Stimulated activated CD4-positive, alpha-beta T cell treated with anti-CD3 and anti-CD28 coated beads, Interleukin-4, amount 100 ng/mL, for 48 hours (primary cell): ENCODE results near the gene CACNA1B.
"Not testable (repeated sequence)": the region's sequence is repeated elsewhere in the genome, so short reads cannot be mapped to it uniquely, and the experiment has no call there.

ENCODE experiments used
- DNase-seq, 2 donors: peaks; one replicate each; pipeline ENCODE4 v3.0.0-alpha.2; 2020; ENCODE audit warnings: low read depth in 2 of 2

CACNA1B gene

DNA sequence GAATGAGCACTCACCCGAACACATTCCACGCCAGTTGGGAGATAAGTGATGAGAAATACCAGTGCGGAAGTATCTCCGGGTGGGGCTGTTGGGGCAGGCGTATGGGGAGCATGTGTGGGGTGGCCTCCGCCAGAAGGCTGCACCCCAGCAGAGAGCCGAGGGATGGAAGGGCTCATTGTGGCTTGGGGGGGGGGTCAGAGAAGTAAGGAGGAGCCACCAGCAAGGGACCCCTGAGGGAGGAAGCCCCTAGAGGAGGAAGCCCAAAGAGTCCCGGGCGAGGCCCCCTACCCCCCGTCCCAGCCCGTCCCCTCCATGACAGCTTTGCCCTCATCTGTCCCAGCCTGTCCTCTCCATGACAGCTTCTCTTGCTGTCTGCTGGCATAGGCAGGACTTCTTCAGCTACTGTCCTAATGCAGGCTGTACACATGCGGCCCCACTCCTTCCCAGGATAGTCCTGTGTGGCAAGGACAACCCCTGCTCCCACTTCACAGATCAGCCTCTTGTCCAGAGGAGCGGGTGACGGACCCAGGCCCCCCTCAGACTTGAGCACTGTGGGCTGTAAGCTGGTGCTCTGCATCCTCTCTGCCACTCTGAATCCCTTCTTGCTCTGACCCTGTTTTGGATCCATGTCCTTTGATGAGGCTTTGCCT is 239.6 kb downstream of the CACNA1B start:
- DNase-seq: no peak

DNA sequence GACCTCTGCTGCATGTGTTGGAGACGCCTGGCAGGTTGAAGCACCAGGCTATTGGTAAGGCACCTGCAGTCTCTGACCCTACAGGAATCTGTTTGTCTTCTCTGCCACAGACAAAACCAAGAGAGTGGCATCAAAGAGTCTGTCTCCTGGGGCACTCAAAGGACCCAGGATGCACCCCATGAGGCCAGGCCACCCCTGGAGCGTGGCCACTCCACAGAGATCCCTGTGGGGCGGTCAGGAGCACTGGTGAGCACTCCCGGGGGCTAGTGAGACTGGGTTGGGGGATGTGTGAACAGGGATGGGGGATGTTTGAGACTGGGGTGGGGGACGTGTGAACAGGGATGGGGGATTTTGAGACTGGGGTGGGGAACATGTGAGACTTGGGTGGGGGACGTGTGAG is 240.3 kb downstream of the CACNA1B start:
- DNase-seq: no peak

DNA sequence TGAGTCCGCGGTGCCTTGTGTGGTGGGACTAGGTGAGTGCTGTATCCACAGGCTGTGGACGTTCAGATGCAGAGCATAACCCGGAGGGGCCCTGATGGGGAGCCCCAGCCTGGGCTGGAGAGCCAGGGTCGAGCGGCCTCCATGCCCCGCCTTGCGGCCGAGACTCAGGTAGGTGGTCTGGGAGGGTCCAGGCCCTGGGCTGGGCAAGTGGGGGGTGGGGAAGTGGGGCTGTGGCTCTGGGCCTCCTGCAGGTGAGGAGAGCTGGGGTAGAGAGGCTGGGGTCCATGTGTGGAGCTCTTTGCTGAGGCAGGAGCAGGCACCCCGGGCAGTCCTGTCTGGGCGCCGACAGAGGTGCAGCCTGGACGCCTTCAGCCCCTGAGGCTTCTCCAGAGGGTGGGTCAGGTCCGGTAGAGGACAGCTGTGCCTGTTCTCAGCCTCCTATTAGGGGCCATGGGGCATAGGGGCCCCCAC is 241.1 kb downstream of the CACNA1B start:
- DNase-seq: no peak

DNA sequence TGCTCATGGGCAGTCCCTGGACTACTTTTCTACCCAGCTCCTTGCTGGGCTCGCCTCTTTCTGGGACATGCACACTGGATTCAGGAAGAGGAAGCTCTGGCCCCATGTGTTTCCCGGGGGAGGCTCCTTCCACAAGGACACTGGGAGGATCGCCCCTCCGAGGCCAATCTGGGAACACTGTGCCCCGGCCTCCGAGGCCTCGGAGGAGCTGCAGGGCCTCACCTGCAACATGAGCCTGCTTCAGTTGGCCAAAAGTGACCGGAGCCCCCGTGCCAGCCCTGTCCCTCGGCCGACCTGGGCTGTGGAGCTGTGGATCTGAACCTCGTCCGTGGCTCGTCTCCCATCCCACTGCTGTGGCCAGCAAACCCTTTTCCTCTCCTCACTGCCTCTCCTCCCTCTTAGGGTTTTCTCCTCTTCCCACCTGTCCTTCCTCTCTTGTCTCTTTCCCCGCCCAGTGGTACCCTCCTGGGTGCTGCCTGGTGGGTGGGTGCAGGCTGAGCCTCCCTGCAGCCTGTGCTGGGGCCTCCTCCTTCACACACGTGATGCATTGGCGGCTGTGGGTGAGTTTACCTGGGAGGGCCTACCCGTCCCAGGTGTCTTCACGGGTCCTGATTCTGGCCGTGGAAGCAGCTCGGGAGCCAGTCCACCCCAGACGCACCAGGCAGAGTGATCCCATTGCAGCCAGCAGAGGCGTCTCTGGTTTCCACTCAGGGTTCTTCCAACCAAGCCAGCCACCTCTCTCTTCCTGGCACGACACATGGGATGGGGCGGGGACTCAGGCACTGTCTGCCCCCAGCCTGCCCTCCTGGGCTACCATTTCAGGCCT is 241.8 kb downstream of the CACNA1B start:
- no peak for DNase-seq

DNA sequence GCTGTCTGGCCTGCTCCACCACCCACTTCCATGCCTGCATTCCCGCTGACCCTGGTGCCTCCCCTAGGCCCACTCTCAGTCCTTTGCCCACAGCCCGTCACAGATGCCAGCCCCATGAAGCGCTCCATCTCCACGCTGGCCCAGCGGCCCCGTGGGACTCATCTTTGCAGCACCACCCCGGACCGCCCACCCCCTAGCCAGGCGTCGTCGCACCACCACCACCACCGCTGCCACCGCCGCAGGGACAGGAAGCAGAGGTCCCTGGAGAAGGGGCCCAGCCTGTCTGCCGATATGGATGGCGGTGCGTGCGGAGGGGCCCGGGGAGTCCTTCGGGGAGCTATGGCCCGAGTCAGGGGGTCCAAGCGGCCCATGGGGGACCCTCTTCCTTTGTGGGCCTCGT is 242.5 kb downstream of the CACNA1B start:
- DNase-seq: no peak

DNA sequence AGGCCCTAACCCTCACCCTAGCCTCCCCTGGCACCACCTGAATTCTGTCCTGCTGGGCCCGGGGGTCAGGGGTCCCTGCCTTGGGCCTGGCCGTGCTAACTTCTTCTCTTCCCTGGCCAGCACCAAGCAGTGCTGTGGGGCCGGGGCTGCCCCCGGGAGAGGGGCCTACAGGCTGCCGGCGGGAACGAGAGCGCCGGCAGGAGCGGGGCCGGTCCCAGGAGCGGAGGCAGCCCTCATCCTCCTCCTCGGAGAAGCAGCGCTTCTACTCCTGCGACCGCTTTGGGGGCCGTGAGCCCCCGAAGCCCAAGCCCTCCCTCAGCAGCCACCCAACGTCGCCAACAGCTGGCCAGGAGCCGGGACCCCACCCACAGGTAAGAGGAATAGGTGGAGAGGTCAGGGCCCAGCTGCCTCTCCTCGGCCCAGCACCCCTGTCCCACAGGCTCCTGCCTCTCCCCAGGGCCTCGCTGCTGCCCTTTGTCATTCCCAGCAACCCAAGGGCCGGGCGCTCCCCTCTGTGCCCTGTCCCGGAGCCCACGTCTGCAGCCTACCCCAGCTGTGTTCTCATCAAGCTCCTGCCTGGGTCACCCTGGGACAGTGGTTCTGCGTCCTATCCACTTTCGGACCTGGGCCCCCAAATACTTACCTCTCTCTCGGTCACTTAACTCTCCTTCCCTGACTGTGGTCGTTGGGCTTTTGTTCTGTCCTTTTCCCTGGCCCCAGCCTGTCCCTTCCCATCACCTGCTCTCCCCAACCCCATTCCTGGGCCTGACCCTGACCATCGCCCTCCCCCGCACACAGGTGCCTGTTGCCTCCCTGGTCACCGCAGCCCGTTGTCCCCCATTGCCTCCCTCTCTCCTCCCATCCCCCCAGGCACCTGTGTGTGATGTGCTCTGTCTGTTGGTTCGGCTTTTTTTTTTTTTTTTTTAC is 243.2 kb downstream of the CACNA1B start:
- no peak for DNase-seq

DNA sequence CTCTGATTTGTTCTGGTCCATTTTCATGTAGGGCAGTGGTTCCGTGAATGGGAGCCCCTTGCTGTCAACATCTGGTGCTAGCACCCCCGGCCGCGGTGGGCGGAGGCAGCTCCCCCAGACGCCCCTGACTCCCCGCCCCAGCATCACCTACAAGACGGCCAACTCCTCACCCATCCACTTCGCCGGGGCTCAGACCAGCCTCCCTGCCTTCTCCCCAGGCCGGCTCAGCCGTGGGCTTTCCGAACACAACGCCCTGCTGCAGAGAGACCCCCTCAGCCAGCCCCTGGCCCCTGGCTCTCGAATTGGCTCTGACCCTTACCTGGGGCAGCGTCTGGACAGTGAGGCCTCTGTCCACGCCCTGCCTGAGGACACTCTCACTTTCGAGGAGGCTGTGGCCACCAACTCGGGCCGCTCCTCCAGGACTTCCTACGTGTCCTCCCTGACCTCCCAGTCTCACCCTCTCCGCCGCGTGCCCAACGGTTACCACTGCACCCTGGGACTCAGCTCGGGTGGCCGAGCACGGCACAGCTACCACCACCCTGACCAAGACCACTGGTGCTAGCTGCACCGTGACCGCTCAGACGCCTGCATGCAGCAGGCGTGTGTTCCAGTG is 244.0 kb downstream of the CACNA1B start:
- DNase-seq: no peak

DNA sequence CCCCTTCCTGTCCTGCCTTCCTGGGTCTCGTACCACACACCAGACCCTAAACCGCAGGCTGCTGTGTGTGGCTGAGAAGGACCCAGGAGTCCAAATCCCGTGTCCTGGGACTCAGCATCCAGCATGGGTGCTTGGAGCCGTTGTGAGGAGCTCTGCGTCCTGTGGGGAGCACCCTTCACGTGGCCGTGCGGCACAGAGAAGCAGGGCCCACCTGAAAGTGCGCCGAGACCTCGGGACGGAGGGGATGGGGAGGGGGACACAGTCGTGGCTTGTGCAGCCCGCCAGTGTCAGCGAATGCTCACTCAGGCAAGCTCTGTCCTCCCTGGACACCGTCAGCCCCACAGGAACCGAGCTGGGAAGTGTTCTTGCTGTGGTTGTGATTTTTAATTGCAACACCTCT is 244.6 kb downstream of the CACNA1B start:
- no peak for DNase-seq

DNA sequence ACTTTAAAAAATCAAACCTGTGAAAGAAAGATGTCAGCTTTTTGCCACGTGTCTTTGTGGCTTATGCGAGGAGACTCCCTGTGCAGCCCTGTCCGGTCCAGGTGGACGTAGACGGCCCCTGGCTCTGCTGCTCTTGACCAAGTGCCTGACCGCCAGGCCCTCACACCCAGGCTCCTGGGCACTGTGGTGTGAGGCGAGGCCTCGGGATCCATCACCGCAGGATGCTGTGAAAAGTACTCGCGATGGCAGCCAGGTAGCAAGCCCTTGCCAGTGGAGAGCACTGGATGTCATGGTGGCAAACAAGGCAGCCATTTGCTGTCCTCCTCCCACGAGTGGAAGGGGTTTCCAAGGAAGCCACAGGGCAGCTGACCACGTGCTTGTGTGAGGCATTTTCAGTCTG is 245.1 kb downstream of the CACNA1B start:
- no peak for DNase-seq

DNA sequence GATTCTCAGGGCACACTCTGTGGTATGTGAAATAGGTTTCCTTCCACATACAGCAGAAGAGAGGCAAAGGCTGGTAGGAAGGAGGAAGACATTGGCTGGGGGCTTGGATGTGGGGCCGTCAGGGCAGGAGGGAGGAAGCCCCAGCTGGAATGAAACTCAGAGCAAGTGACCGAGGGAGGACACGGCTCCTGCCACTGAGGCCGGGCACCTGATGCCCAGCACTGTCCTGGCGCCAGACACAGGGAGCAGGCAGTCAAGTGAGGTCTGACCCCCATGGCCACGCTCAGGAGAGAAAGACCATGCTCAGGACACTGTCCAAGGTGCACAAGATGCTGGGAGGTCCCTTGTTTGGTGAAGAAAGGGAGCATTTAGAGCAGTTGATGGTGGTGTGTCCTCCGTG is 245.5 kb downstream of the CACNA1B start:
- DNase-seq: no peak

DNA sequence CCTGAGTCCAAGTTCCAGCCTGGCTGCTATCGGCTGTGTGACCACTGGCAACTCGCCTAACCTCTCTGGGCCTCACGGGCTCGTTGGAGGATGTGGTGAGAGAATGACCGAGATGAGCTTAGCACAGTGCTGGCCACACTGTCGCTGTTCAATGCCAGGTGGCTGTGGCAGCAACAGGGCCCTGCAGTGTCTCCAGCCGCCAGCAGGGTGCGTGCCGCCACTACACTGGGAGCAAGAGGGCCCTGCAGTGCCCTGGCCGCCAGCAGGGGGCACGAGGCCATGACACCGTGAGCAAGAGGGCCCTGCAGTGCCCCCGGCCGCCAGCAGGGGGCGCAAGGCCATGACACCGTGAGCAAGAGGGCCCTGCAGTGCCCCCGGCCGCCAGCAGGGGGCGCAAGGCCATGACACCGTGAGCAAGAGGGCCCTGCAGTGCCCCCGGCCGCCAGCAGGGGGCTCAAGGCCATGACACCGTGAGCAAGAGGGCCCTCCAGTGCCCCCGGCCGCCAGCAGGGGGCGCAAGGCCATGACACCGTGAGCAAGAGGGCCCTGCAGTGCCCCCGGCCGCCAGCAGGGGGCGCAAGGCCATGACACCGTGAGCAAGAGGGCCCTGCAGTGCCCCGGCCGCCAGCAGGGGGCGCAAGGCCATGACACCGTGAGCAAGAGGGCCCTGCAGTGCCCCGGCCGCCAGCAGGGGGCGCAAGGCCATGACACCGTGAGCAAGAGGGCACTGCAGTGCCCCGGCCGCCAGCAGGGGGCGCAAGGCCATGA is 248.7 kb downstream of the CACNA1B start:
- peak in 1 of 2 donors; percentile 64 for DNase-seq

DNA sequence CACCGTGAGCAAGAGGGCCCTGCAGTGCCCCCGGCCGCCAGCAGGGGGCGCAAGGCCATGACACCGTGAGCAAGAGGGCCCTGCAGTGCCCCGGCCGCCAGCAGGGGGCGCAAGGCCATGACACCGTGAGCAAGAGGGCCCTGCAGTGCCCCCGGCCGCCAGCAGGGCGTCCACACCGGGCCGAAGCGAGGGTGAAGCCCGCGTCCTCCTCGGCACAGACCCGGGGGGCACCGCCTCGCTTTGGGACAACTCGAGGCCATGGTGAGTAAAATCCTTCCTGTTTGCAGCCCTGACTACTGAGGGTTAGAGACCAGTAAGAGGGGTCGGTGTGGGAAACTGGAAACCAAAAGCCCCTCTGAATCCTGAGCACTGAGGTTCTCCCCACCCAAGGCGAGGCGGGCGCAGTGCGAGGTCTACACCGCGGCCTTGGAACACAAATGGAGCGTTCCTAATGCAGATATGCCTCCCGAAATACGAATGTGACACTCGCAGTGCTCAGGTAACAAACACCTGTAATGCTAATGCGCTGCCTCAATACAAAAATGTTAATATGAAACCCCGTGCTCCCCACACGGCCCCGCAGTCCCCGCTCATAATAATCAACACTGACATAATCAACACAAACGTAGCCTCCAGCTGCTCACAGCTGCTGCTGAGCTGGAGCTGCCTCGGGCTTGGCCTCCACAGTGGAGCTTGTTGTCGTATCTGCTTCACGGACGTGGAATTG is 249.4 kb downstream of the CACNA1B start:
- not testable (repeated sequence) for DNase-seq

DNA sequence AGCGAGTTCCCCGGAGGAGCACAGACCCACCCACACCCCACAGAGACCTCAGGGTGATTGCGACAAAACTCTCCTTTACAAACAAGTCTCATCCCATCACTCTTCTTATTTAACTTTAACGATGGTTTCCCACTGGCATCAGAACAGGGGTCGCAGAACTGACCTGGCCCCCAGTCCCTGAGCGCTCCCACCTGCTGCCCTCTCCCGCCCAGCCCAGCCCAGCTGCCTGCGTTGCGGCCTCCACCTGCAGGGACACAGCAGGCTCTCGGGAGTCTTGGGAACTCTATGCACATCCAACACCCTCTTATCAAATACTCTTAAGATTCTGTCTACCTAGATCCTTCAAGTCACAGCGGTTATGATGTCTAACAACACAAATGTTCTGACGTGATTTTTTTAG is 250.4 kb downstream of the CACNA1B start:
- not testable (repeated sequence) for DNase-seq

DNA sequence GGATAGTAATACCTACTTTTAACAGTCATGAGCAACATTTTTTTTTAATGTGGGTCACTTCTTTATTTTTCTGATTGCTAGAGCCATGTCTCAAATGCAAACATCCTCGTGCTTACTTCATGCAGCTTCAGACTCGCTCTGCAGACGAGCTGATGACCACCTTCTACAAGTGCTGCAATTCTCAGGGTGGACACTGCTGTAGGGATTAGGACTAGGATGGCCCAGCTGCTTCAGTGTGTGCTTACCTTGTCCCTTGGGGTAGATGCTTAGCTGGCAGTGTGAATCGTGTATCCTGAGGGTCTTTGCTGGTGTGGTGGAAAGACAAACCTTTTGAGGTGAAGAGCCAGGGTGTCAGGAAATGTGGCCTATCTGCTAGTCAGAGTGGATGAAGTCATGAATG is 251.7 kb downstream of the CACNA1B start:
- not testable (repeated sequence) for DNase-seq

DNA sequence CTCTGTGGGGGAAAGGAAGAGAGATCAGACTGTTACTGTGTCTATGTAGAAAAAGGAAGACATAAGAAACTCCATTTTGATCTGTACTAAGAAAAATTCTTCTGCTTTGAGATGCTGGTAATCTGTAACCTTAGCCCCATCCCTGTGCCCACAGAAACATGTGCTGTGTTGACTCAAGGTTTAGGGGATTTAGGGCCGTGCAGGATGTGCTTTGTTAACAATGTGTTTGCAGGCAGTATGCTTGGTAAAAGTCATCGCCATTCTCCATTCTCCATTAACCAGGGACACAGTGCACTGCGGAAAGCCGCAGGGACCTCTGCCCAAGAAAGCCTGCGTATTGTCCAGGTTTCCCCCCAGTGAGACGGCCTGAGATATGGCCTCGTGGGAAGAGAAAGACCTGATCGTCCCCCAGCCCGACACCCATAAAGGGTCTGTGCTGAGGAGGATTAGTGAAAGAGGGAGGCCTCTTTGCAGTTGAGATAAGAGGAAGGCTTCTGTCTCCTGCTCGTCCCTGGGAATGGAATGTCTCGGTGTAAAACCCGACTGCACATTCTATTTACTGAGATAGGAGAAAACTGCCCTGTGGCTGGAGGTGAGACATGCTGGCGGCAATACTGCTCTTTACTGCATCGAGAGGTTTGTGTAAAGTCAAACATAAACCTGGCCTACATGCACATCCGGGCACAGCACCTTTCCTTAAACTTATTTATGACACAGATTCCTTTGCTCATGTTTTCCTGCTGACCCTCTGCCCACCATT is 255.5 kb downstream of the CACNA1B start:
- not testable (repeated sequence) for DNase-seq

DNA sequence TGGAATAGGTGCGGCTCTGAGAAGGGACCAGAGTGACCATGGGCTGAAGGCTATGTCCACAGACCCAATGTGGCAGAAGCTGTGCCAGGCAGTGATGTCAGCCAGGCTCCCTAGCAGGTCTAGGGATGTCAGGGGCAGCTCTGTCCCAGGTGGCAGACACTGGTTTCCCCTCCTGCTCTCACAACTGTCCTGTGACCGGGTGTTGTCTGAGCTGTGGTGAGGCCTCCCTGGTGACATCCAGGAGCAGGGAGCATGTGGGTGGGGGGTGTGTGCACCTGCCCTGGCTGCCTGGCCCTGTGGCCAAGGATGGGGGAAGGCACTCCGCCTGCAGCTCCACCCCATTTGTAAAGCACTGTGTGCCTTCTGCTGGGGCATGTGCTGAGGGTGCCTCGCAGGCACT is 257.0 kb downstream of the CACNA1B start:
- not testable (repeated sequence) for DNase-seq

DNA sequence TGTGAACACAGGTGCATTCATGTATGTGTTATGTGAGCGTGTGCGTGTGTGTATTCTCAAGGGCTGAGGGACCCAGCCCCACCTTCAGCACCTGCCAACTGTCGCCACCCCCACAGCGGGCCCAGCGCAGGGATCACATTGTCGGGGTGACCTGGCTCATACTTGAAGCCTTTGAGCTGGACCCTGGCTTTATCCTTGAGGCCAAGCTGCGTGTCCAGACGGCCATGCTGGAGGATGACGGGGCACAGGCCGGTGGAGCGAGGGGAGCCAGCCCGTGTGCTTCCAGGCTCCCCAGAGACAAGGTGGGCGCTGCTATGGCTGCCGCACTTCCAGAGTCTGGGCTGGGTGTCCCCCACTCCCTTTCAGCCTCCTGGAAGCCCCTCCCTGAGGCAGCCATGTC is 261.5 kb downstream of the CACNA1B start:
- DNase-seq: not testable (repeated sequence)

DNA sequence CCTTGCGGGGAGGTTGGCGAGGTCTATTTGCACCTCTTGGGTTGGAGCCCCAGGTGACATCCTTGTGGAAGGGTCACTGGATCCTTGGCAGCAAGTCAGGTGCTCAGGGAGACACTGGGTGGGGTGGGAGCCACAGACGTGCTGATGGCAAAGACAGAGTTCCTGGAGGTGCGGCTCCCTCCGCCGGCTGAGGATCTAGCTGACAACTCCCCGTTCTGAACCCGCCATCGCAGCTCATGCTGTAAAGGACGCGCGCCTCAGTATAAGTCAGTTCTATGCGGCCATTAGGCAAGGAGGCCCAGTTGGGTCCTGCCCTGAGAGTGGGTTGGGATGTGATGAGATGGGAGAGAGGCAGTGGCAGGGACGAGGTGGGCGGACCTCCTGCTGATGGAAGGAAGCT is 263.4 kb downstream of the CACNA1B start:
- not testable (repeated sequence) for DNase-seq

DNA sequence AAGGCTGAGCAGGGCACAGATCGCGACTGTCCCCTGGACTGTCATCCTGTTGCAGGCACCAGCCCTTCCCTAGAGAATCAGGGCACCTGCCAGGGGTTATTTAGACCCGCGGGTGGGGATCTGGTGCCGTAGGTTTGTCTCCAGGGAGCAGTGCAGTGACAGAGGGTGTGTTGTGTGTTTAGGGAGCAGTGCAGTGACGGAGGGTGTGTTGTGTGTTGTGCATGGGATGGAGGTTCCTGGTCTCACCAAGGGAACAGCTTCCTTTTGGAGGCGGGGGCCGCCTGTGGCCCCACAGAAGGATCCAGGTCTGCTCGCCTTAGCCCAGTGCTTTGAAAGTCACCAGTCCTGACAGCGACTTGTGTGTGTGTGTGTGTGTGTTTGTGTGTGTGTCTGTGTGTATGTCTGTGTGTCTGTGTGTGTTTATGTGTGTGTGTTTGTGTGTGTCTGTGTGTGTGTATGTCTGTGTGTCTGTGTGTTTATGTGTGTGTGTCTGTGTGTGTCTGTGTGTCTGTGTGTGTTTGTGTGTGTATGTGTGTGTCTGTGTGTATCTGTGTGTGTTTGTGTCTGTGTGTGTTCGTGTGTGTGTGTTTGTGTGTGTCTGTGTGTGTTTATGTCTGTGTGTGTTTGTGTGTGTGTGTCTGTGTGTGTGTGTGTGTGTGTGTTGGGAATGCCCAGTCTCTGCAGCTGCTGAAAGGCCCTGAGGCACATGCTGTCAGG is 265.1 kb downstream of the CACNA1B start:
- not testable (repeated sequence) for DNase-seq
